Measurements from ENCODE around the gene SUSD1. TPM values are rescaled to one million over a fixed set of nuclear protein-coding genes. Genes with fewer than 3 reads are reported as not detected.

SUSD1 gene
- total RNA-seq, 1 experiment from 2014 or later = 7.9 TPM

- Histone ChIP-seq H3K9ac (ENCODE audit: low read length) (peak overlapping the region; percentile 62), H3K4me3 (replicated peaks in 1 of 2; ENCODE audit: low read depth in 1 of 2, low read length in 2 of 2) (peak overlapping the region in 1 of 2 experiments; percentile 30; a peak in 2 of 4 replicates), H2AFZ (ENCODE audit: low read depth, low read length, poor library complexity, severe bottlenecking) (peak overlapping the region; percentile 7), H3K36me3 (ENCODE audit: control insufficient read depth in 1 of 2, insufficient read depth in 2 of 2, low read length in 2 of 2) (no peaks in the 10 kb centered on the region), H3K79me2 (ENCODE audit: insufficient read depth, low read length) (no peaks in the 10 kb centered on the region), H3K27ac (ENCODE audit: low read depth, low read length) (peak overlapping the region; percentile 91), H3K27me3 (ENCODE audit: insufficient read depth, low read length) (no peaks in the 10 kb centered on the region), H3K9me3 (ENCODE audit: control insufficient read depth in 1 of 2, insufficient read depth in 1 of 2, low read depth in 1 of 2, low read length in 2 of 2) (no peaks in the 10 kb centered on the region), H3K4me1 (ENCODE audit: control insufficient read depth in 1 of 2, insufficient read depth in 2 of 2, low read length in 2 of 2) (peaks cover 41 to 90% of the 10 kb centered on the region in 2 experiments), H3K4me2 (ENCODE audit: low read length) (peak overlapping the region; percentile 69), H4K20me1 (ENCODE audit: insufficient read depth) (no peaks in the 10 kb centered on the region), H3K9me2 (ENCODE audit: insufficient read depth) (no peaks in the 10 kb centered on the region)
- DNase-seq (ENCODE audit: low read depth, low spot score) (peak; percentile 91), ATAC-seq (peak; percentile 92)
- RAD21 ChIA-PET (ENCODE audit: low non-redundant PET in 1 of 2, low total read pairs in 2 of 2, uncharacterized antibody in 2 of 2, unreplicated experiment in 2 of 2) = interaction anchor here (1.0 to 1.2 kb wide), 3 partner anchors 33 to 62 kb away, joined by 3 to 4 read pairs (median 4); no protein-coding TSS in a partner anchor
- CTCF ChIA-PET = interaction anchor here (1.0 kb wide), 1 partner anchor 53 kb away, joined by 4 read pairs; no protein-coding TSS in a partner anchor
- BruUV-seq (replicated peaks) = no TSS peak
- POLR2A ChIA-PET = interaction anchor here (0.7 to 2.0 kb wide), 6 partner anchors 10 to 57 kb away, joined by 3 to 11 read pairs (median 4); no protein-coding TSS in a partner anchor
- intact Hi-C loops (cut with micrococcal nuclease) = no loop called here
- TF ChIP-seq CBX3 (IDR thresholded peaks at IDR 0.05; ENCODE audit: low read depth) (peak; percentile 86), SIN3A (IDR thresholded peaks at IDR 0.05; ENCODE audit: low read depth) (peak; percentile 32; the same call in 1 of the 2 replicates), ZNF274 (IDR thresholded peaks at IDR 0.05; ENCODE audit: low read depth, low read length) (no peak), EZH2phosphoT487 (IDR thresholded peaks at IDR 0.05; ENCODE audit: borderline replicate concordance) (no peak), FOSL1 (IDR thresholded peaks at IDR 0.05; ENCODE audit: low read depth) (peak; percentile 91), ELF1 (IDR thresholded peaks at IDR 0.05; ENCODE audit: borderline replicate concordance, low read depth) (no peak), CTCF (IDR thresholded peaks at IDR 0.05 in 2 of 3, conservative IDR thresholded peaks at IDR 0.05 in 1 of 3; ENCODE audit: borderline replicate concordance in 1 of 3, insufficient read depth in 1 of 3, low read depth in 2 of 3, low read length in 2 of 3) (no peak), SRF (IDR thresholded peaks at IDR 0.05; ENCODE audit: low read depth) (no peak; the same call in 1 of the 2 replicates), SP1 (IDR thresholded peaks at IDR 0.05; ENCODE audit: low read depth) (peak; percentile 60), ZFX (IDR thresholded peaks at IDR 0.05) (no peak), ATF3 (IDR thresholded peaks at IDR 0.05) (no peak), POLR2A (IDR thresholded peaks at IDR 0.05; ENCODE audit: borderline replicate concordance, extremely low read depth, insufficient read depth, insufficient read length) (no peak), CEBPB (IDR thresholded peaks at IDR 0.05; ENCODE audit: low read depth) (peak; percentile 72), EZH2 (IDR thresholded peaks at IDR 0.05) (no peak), RAD21 (IDR thresholded peaks at IDR 0.05; ENCODE audit: low read depth) (peak; percentile 25; the same call in 1 of the 2 replicates), YY1 (IDR thresholded peaks at IDR 0.05; ENCODE audit: extremely low read depth, insufficient replicate concordance, low read depth, low read length) (peak; percentile 24), TCF7L2 (IDR thresholded peaks at IDR 0.05; ENCODE audit: borderline replicate concordance, extremely low read depth, insufficient read depth, insufficient read length) (no peak), JUND (IDR thresholded peaks at IDR 0.05) (peak; percentile 91), MAX (IDR thresholded peaks at IDR 0.05) (peak; percentile 51; the same call in 1 of the 2 replicates), ZBTB33 (IDR thresholded peaks at IDR 0.05; ENCODE audit: extremely low read depth, insufficient replicate concordance, low read length) (no peak), POLR2AphosphoS5 (IDR thresholded peaks at IDR 0.05; ENCODE audit: low read depth, low read length) (no peak; the same call in none of the 2 replicates), EGR1 (IDR thresholded peaks at IDR 0.05; ENCODE audit: low read depth) (no peak)
These were observed 162.8 kb downstream of the SUSD1 start for GRCh38 chr9:112012026-112012902.

All from HCT116 (cell line).